HTR-8/SVneo (cell line): ENCODE measurements around the gene WNT10A.

Source experiments
- DNase-seq: peaks from one replicate; pipeline ENCODE4 v3.0.0; 2011; ENCODE audit warnings: low spot score, mixed read lengths; ENCODE audit not compliant: insufficient read length
- FAIRE-seq: peaks from 2 replicates; lab custom pipeline; 2011; peaks lifted over from hg19 to GRCh38; lab: Jason Lieb, UNC

Gene WNT10A

GRCh38 chr2:218875692-218876246, 4.9 kb upstream of the WNT10A start:
- no peak for FAIRE-seq
- no peak for DNase-seq

- DNase-seq (peak; percentile 83), FAIRE-seq (no peak)
Observed at GRCh38 chr2:218876562-218877219, 4.0 kb upstream of the WNT10A start.

- FAIRE-seq (no peak), DNase-seq (no peak)
Observed at GRCh38 chr2:218877331-218877730, 3.3 kb upstream of the WNT10A start.

- FAIRE-seq: no peak
Observed at GRCh38 chr2:218877891-218878290, 2.8 kb upstream of the WNT10A start.

GRCh38 chr2:218878486-218878885, 2.2 kb upstream of the WNT10A start:
- DNase-seq (no peak), FAIRE-seq (no peak)

More at GRCh38 chr2:218877891-218878290, 2.8 kb upstream of the WNT10A start:
- DNase-seq: no peak

GRCh38 chr2:218878926-218879761, 1.5 kb upstream of the WNT10A start:
- DNase-seq: no peak
- no peak for FAIRE-seq

DNA sequence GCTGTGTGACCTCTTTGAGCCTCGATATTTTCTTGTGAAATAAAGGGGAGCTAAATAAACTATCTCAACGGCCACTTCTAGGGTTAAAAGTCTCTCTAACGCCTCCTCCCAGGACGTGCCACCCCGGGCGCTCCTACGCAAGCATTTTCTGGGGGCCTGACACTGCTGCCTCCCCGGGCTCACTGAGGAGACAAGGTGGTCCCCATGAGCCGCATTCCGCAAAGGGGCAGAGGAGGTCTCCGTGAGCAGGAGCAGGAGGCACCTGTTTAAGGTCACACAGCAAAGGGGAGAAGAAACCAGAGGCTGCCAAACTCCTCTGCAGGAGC, 913 bp upstream of the WNT10A start:
- no peak for FAIRE-seq
- DNase-seq: no peak

- peak; percentile 9 for FAIRE-seq
- DNase-seq: no peak
Observed at GRCh38 chr2:218880859-218881594, 375 bp downstream of the WNT10A start.

DNA sequence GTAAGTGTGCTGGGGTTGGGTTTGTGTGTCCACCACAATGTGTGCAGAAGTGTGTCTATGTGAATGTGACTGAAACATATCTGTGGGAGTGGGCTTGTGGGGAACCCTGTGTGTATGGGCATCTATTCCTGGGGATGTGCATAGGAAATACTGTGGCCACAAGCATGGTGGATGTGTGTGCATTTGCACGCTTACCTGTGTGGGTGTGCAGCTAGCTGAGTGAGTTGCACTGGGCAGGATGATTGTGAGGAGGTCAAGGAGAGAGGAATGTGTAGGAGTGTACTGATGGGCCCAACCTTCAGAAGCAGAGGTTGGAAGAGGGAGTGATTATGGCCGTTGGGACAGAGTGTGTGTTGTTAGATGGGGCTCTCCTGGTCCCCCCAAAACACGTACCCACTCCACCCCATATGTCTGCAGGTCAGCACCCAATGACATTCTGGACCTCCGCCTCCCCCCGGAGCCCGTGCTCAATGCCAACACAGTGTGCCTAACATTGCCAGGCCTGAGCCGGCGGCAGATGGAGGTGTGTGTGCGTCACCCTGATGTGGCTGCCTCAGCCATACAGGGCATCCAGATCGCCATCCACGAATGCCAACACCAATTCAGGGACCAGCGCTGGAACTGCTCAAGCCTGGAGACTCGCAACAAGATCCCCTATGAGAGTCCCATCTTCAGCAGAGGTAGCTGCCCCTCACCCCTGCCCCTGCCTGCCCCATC, 1.2 kb downstream of the WNT10A start:
- no peak for DNase-seq

DNA sequence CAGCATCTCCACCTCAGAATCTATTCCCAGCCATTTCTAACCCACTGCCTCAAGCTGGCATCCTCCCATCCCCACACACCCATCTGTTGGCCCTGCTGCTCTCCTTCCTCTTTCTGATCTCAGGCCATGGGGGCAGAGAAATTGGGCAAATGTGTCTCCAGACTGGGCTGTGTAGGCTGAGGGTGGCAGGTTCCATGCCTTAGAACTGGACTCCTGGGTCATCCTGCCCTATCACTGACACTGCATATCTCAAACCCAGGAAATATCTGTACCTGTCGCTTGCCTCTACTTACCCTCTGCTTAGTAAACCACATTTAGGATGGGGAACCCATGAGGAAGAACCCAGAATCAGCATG, 1.8 kb downstream of the WNT10A start:
- no peak for FAIRE-seq
- no peak for DNase-seq

More for the DNA sequence above, 1.2 kb downstream of the WNT10A start:
- FAIRE-seq: peak; percentile 79

GRCh38 chr2:218882866-218883366, 2.3 kb downstream of the WNT10A start:
- DNase-seq (no peak), FAIRE-seq (no peak)

DNA sequence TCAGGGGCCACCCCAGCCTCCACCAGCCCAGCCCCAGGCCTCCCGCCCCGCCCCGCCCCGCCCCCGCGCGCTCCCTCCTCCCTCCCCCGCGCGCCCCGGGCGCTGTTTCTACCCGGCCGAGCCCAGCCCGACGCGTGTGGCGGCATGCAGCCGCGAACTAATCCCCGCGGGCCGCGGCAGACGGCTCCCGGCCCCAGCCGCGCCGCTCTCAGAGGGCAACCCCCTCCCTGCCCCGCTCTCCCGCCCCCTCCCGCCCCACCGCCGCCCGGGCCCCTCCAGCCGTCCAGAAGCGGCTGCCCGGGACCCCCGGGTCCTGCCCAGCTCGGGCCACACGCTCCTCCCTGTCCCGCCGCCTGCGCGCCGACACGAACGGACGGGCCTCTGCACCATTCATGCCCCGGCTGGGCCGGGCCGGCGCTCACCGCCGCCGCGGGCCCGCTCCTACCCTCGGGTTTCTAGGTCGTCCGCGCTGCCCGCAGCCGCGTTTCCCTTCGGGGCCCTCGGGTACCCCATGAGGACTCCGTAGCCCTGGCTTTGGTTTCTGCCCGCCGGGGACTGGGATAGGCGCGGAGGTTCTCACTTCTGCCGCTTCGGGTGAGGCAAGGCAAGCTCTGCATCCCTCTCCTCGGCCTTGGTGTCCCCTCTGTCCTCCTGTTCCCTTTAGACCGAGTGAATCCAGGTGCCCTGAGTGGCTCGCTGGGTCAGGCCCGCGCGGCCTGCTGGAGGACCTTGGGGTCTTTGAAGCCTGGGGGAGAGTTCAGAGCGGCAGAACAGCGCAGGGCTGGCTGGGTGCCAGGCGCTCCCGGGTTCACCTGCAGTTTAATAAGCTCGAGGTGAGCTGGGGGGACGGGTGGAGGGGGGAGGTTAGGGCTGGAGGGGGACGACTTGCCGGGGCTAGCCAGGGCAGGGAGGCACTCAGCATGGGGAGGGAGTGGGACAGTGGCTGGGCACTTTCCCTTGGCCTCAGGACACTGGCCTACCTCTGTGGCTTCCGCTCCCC, 3.1 kb downstream of the WNT10A start:
- no peak for DNase-seq
- FAIRE-seq: no peak

GRCh38 chr2:218884519-218884918, 3.9 kb downstream of the WNT10A start:
- DNase-seq: no peak
- no peak for FAIRE-seq

DNA sequence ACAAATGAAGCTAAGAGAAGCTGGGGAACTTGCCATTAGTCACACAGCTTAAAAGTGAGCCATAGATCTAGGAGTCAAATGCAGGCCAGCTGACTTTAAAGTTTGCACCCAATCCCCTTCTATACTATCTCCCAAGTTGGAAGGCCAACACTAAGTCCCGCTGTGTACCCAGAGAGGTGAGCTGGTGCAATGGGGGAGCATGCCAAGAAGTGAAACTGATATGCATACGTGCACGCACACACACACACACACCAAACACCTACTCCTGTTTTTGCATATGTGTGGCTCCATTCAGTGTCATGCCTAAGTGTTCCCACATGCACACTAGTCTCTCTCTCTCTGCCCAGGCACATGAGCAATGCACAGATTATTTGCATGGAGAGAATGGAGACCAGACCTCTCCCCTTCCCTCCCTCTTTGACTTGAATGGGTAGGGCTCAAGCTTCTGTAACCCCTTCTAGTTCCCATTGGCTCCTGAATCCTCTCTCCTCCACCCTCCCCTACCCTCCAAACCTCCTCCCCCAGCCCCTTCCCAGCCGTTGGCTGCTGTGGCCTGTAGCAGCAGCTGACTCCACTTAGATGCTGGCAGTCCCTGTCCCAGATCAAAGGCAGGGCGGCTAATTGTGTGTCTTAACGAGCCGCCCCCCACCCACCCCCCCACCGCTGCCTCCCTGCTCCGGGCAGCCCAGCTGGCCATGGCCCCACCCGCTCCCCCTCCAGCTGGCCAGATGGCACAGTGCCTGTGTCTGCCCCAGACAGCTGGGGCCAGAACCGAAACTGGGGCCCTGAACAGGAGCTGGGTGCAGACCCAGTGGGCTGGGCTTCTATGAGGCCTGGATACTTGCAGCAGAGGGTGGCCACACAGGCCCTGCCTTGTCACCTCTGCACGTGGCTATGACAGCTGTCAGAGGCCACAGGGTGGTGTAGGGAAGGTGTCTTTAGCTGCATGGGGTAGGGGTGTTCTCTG, 5.6 kb downstream of the WNT10A start:
- FAIRE-seq (no peak), DNase-seq (no peak)

DNA sequence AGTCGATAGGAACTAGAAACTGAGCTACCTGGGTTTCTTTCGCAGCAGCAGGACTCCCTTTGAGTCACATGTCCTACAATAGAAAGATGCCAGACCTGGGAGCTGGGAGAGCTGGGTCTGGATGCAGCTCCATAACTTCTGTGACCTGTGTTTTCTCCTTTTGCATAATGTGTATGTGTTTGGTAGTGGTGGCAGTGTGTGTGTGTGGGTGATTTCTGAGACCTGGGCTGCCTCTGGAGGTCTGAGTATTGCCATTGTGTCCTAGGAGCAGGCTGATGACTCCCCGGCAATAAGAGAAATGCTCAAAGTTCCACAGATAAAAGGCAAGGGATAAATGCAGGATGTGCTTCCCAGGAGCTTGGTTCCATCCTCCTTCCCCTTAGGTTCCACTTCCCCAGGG, 6.4 kb downstream of the WNT10A start:
- DNase-seq: no peak
- FAIRE-seq: no peak

- DNase-seq (no peak), FAIRE-seq (no peak)
Observed at GRCh38 chr2:218888341-218888740, 7.7 kb downstream of the WNT10A start.

GRCh38 chr2:218889937-218890336, 9.3 kb downstream of the WNT10A start:
- DNase-seq: no peak
- FAIRE-seq: no peak

DNA sequence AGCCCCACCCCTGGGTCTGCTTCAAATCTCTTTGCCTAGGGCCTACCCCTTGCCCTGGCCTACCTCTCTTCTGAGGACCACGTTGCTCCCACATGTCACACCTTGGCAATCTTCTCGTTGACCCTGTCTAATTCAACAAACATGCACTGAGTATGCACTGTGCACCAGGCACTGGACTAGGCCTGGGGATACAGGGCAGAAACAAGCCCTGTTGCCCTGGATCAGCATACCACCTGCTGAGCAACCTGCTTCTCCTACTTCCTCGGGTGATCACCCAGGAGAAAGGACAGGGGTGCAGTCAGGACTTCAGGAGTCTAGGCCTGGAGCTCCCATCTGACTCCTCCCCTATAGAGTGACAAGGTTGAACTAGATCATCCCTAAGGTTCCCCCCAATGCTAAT, 9.7 kb downstream of the WNT10A start:
- FAIRE-seq (no peak), DNase-seq (no peak)
